Forelimb muscle (tissue), 1 donor: ENCODE results near the gene LPIN3. TPM values are rescaled to one million over a fixed set of nuclear protein-coding genes. Genes with fewer than 3 reads are reported as not detected.
"Not testable (repeated sequence)": the region's sequence is repeated elsewhere in the genome, so short reads cannot be mapped to it uniquely, and the experiment has no call there.

Experiments used
- DNase-seq: peaks from one replicate; pipeline ENCODE4 v3.0.0-alpha.2; 2013; ENCODE audit warnings: low read depth
- polyA plus RNA-seq: library from polyadenylated mRNA; unstranded; fragments of 120-200 nt; gene quantifications from one replicate; pipeline ENCODE4 v1.2.1, GENCODE V29; 2013; ENCODE audit not compliant: insufficient read length

LPIN3 gene
- 2.6 TPM for polyA plus RNA-seq

- DNase-seq: peak; percentile 47
Measured at GRCh38 chr20:41340327-41341055, at the start of gene LPIN3. Gene LPIN3 (plus strand): TSS chr20:41340821. CDS start chr20:41345804, 4,983 bp downstream.

DNA sequence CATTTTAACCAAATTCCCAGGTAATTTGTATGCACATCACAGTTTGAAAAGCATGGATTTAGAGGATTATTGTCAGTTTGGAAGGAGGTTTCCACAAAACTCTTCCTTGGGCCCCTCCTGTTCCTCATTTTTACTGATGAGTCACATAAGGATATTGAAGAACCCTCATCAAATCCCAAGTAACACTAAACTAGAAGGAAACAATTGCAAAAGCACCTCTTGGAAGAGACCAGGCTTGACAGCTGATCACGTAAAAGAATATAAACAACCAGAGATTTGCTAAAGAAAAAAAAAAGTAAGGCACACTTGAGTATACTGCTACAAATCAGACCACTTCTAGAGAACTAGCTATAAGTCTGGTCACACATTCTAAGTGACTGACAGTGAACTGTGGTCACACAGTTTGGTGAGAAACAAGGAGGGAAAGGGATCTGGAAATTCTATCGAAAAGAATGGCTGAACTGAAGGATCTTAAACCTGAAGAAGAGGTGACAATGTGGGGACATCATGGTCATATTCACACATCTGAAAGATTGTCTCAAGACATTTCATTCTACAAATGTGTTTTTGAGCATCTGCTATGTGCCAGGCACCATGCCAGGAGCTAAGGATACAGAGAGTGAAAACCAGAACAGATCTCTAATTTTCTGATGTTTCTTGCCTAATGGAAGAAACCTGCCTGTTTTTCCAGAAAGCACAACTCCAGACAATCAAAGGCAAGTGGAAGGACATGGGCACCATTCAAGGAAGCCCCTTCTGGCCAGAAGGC, 47.2 kb upstream of the LPIN3 start:
- DNase-seq: no peak

DNA sequence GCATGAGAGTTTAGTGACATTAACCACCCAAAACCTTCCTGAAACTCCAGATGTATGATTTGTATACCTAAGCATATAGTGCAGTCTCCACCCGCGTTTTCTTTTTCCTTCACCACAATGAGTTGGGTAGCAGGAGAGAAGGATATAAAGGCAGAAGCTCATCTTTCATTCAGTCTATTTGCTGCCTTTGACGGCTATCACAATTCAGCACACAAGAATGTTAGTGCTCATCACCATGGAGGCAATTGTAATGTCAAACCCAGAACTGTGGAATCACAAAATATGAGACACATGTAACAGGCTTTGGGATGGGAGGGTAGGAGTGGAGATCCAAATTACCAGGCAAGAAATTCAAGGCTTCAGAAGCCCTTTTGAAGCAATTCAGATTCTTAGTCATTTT, 40.7 kb upstream of the LPIN3 start:
- DNase-seq: no peak

- DNase-seq: no peak
Measured at GRCh38 chr20:41300383-41300782, 40.2 kb upstream of the LPIN3 start.

DNA sequence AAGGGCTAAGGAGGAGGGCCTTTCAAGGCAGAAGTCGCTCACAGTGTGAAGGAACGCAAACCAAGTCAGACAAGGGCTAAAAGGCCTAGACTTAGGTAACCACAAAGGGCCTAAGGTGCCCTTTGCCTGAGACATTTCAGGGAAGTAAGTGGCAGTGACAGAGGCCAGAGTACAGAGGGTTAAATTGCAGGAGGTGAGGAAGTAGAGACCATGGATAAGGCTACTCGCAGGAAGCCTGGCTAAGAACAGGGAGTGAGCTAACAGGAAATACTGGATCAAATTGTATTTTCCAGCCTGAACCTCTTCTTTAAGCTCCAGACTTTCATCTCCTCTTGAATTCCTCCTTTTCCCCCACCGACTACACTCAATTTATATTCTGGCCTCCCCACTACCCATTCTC, 39.7 kb upstream of the LPIN3 start:
- DNase-seq: no peak

DNA sequence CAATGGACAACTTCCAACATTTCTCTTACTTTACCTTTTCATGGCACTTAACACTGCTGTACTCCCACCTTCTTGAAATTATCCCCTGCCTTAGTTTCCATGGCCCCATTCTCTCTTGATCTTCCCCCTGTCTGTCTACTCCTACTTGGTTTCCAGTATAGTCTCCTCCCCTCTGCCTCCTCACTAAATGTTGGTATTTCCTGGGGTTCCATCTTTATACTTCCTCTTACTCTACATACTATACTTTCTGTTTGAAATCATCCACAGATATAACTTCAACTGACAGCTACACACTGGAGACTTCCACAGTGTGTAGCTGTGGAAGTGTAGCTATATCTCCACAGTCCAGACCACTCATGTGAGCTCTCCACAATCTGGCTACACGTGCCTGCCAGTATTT, 36.6 kb upstream of the LPIN3 start:
- no peak for DNase-seq

DNA sequence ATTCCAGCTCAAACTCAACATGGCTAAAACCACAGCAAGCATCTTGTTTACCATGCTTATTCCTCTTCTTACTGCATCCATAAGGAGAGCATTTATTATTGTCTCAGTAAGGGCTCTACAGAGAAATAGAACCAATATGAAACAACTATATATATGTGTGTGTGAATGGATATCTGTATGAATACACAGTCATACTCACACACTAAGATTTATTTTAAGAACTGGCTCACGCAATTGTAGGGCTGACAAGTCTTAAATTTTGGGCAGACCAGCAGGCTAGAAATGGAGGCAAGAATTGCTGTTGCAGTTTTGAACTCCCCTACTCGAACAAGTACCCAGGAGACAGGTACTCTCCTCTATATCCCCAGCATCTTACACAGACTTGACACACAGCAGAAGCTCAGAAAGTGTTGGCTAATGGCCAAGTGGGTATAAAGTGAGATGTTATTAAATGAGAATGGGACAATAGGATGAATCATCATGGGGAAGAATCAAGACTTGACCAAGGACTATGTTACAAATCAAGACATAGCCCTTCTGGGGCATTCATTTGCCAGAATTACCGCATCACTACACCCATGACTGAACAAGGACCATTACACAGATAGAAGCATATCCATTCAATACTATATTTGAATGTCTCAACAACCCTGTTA, 36.1 kb upstream of the LPIN3 start:
- DNase-seq: no peak

GRCh38 chr20:41306061-41306727, 34.4 kb upstream of the LPIN3 start:
- DNase-seq: no peak

DNA sequence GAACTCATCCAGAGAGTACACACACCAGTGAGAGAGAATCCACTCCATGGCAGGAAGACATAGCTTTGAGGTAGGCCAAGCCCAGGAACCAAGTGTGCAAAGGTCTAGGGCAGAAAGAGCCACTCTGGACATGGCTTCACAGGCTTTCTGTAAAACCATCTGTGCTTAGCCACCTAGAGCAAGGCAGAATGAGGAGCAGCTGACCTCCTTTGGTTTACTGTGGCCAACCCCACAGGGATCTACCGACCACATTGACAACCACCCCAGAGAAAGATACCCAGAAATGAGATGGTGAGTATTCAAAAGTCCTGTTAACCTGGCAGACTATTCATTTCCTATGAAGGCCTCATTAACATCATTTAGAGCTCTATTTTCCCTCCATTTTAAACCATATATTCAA, 33.6 kb upstream of the LPIN3 start:
- no peak for DNase-seq

DNA sequence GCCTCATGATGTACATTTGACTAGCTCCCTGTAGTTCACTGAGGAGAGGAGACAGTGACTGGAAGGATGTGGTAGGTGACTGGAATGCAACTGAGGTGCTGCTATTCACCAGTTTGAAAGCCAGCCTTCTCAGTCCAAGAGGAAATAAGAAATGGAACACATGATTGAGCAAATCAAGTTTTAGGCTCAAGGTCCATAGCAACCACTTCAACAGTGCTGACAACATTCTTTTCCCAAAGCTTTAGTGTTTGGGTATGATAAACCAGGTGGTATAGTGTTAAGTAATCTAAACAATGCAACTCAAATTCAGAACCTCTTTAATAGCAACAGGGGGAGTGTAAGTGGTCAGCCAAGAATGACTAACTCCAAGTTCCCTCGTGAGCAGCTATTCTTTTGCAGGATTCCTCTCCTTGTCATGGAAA, 32.3 kb upstream of the LPIN3 start:
- no peak for DNase-seq

GRCh38 chr20:41308726-41309413, 31.8 kb upstream of the LPIN3 start:
- no peak for DNase-seq

GRCh38 chr20:41309817-41310216, 30.8 kb upstream of the LPIN3 start:
- no peak for DNase-seq

- not testable (repeated sequence) for DNase-seq
Measured at GRCh38 chr20:41312009-41312408, 28.6 kb upstream of the LPIN3 start.

DNA sequence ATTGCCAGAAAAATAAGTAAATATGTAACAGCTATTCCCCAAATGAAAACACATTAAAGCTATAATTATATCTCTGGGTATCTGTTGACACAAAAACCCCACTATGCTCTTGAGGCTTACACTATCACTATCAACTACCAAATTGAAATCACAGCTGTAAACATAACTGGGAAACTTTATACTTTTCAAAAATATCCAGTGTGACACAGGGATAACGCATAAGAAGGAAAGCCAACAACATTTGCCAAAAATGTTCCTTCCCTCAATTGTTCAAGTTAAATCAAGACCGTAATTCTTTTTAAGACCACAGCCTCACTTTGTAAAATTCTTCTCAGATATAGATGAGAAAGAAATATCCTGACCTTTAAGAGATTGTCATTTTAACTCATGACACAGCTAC, 26.2 kb upstream of the LPIN3 start:
- DNase-seq: no peak

DNA sequence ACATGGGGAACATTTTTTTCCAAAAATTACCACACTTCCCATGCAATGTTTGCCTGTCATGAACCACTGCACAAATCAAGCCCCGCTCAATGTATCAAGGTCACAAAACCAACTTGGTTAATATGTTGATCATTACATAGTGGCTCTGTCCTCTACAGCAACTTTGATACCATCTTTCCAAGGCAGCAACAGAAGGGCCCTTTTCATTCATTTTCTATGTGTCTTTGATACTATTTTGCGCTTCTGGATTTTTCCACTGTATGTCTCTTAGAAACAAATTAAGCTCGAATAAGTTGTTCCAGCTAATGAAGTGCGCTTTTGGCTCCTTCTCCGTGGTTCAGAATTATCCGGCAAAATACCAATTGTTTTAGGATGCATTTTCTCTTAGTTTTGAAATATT, 24.6 kb upstream of the LPIN3 start:
- no peak for DNase-seq

DNA sequence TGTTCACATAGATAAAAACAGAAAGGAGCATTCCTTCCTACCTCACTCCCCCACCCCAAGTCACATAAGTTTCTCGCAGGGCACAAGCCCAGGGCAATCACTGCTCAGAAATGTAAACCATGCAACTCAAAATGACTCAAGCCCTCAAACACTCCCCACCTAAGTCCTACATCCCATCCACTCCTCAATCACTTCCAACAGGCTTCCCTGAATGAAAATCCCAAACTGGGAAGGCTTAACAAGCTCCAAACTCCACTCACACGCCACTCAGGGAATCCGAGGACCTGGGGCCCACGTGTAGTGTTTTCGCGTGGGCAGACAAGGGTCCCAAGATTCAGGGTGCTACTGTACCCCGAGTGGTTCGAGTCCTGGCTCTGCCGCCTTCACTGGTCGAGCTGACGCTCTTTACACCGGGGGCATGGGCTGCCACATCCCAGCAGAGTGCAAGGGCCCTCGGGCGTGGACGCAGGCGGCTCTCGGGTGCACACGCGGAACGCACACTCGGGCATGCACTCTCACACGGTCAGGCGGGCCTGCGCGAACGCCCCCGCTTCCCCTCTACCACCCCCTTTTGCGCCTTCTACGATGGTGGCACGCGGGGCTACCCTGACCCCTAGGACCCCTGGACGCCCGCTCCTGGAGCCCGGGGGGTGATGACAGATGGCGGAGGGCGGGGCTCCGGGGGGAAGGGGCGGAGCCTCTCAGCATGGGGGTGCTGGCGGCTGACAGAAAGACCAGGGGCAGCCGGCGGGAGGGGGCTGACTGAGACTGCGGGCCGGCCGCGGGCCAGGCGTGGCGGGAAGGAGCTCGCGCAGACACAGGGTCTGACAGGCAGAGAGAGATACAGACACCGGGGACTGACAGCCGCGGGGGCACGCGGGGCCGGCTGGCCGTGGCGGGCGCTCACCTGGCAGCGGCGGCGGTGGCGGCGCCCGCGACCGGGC, 23.7 kb upstream of the LPIN3 start:
- DNase-seq: no peak

DNA sequence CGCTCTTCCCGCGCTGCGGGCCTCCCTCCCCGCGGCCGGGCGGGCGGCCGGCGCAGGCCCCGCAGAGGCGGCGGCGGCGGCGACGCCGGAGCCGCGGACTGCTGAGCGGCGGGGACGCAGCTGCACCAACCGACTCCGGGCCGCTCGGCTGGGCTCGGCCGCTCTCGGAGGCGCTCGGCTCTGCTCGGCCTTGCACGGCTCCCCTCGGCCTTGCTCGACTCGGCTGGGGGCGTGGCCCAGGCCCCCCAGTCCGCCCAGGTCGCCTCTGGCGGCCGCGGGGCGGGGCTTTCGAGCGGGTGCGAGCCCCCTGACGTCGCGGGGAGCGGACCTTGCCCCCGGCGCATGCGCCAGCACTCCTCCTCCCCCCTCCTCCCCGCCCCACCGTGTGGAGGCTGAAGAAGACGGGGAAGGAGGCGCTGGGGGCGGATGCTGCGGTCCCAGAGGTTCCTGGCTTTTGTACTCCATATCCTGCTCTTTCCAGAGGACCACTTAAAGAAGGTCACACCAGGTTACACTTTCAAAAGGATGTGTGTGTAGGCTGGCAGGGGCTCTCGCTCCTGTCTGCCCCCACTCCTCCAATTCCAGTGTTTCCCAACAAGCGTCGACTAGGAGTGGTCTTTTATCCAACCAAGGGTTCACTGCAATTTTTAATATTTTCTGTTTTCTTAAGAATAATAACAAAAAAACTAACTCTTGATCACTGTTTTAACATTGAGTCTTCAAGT, 22.9 kb upstream of the LPIN3 start, which contains the start of gene ZHX3:
ZHX3 (minus strand) TSS at position 186 of the 725 bp plus-strand sequence. CDS start 112,815 bp downstream, outside the sequence.
- DNase-seq: peak; percentile 86

- DNase-seq: no peak
Measured at GRCh38 chr20:41318271-41318649, 22.4 kb upstream of the LPIN3 start.

DNA sequence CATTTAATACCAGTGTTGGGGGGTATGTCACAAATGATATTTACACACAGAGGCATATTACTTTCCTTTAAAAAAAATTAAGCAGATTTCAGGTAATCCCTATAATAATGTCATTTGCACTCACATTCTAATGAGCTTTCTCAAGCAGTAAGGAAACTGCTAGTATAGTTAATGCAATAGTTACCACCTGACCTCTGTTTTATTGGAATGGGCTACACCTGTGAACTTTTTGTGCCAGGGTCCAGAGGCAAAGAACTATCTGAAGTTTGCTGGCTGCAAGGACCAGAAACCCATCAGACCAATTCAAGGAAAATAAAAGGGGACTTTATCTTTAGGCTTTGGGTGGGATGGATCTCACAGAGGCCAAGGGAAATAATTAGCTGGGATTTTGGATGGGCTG, 20.2 kb upstream of the LPIN3 start:
- DNase-seq: no peak

GRCh38 chr20:41320976-41321375, 19.6 kb upstream of the LPIN3 start:
- DNase-seq: no peak
